Tibial nerve (tissue), 4 donors: ENCODE measurements around the gene ELL. TPM values are rescaled to one million over a fixed set of nuclear protein-coding genes. Genes with fewer than 3 reads are reported as not detected.
A peak's percentile ranks its signal among the peaks of the same experiment; 100 is the strongest.

Experiments
- DNase-seq, 2 donors: peaks; one replicate each; pipeline ENCODE4 v3.0.0-alpha.2; 2019; ENCODE audit warnings: low spot score in 2 of 2
- H3K27ac ChIP-seq, 4 donors: fragments of 200-600 bp; sonication (generic) in 3 of 4; one replicate each; pipeline ENCODE4 v1.5.1; 2017 to 2019; ENCODE audit warnings: mild to moderate bottlenecking in 1 of 4
- H3K27me3 ChIP-seq, 2 donors: fragments of 200-600 bp; sonication (generic) in 1 of 2; one replicate each; pipeline versions ENCODE4 v1.5.1 to v1.6.0; 2017 to 2019
- H3K36me3 ChIP-seq, 3 donors: fragments of 200-600 bp; sonication (generic); one replicate each; pipeline ENCODE4 v1.5.1; 2018 to 2019
- H3K4me1 ChIP-seq, 4 donors: fragments of 200-600 bp; sonication (generic) in 3 of 4; one replicate each; pipeline ENCODE4 v1.5.1; 2017 to 2019
- H3K4me3 ChIP-seq, 4 donors: fragments of 200-600 bp; sonication (generic) in 3 of 4; one replicate each; pipeline ENCODE4 v1.5.1; 2017 to 2019; ENCODE audit warnings: mild to moderate bottlenecking in 1 of 4, moderate library complexity in 1 of 4
- H3K9me3 ChIP-seq, 4 donors: fragments of 200-600 bp; sonication (generic) in 3 of 4; one replicate each; pipeline ENCODE4 v1.5.1; 2017 to 2019
- CTCF ChIP-seq, 5 experiments: fragments of 200-600 bp in 3 of 5; fragments of 450-650 bp in 2 of 5; sonication (generic) in 3 of 5; IDR thresholded peaks; one replicate each; pipeline ENCODE4 v1.5.1; 2016 to 2019; ENCODE audit warnings: antibody characterized with exemption in 5 of 5, mild to moderate bottlenecking in 3 of 5, moderate library complexity in 2 of 5
- EP300 ChIP-seq, 2 donors: sonication (generic); formaldehyde crosslinking; IDR thresholded peaks; one replicate each; pipeline ENCODE4 v1.6.1; 2017; ENCODE audit warnings: antibody characterized with exemption in 2 of 2, mild to moderate bottlenecking in 1 of 2
- POLR2A ChIP-seq, 2 donors: fragments of 450-650 bp; IDR thresholded peaks; one replicate each; pipeline ENCODE4 v1.6.1; 2017; ENCODE audit warnings: antibody characterized with exemption in 2 of 2, mild to moderate bottlenecking in 2 of 2, moderate library complexity in 2 of 2
- WGBS, 2 donors: methylation state at CpG; one replicate each; pipeline ENCODE4 v1.1.5; 2018; 5-methylcytosine and 5-hydroxymethylcytosine counted together
- total RNA-seq, 4 donors: library from RNA; depleted of rRNA; stranded (reverse); fragments of >200 nt; gene quantifications; one replicate each; pipeline ENCODE4 v1.1.0, GENCODE V29; 2016

Gene ELL
- total RNA-seq, 4 donors from 2014 or later: 13.8 to 45.9 (median 26.0) TPM

GRCh38 chr19:18502246-18502637, 19.6 kb downstream of the ELL start:
- Histone ChIP-seq H3K27me3 (no peaks in the 10 kb centered on the region), H3K36me3 (no peaks in the 10 kb centered on the region), H3K9me3 (no peaks in the 10 kb centered on the region), H3K4me1 (peaks cover 0 to 97% (median 85%) of the 10 kb centered on the region in 4 donors), H3K27ac (peak overlapping the region in 3 of 4 donors; percentile 47 to 82 (median 67)), H3K4me3 (no peak overlapping the region)
- TF ChIP-seq POLR2A (IDR thresholded peaks at IDR 0.05) (no peak), CTCF (IDR thresholded peaks at IDR 0.05) (no peak), EP300 (IDR thresholded peaks at IDR 0.05) (no peak)
- WGBS, 2 donors: 68 to 74% methylated on average over 6 of the region's 7 CpGs
- no peak for DNase-seq

- no peaks in the 10 kb centered on the region for H3K9me3 ChIP-seq
- peaks cover 0 to 97% (median 83%) of the 10 kb centered on the region in 4 donors for H3K4me1 ChIP-seq
- H3K27ac ChIP-seq: peak overlapping the region in 3 of 4 donors; percentile 47 to 82 (median 67)
- no peaks in the 10 kb centered on the region for H3K27me3 ChIP-seq
- no peak for DNase-seq
- 65 to 76% methylated on average over 7 to 9 of the region's 9 CpGs for WGBS, 2 donors
- peak in 1 of 2 donors; percentile 9 for TF ChIP-seq EP300 (IDR thresholded peaks at IDR 0.05)
- TF ChIP-seq CTCF (IDR thresholded peaks at IDR 0.05): no peak
- no peak overlapping the region for H3K4me3 ChIP-seq
- H3K36me3 ChIP-seq: no peaks in the 10 kb centered on the region
Observed at GRCh38 chr19:18501832-18502231, 20.0 kb downstream of the ELL start.

GRCh38 chr19:18501351-18501750, 20.5 kb downstream of the ELL start:
- Histone ChIP-seq H3K27me3 (no peaks in the 10 kb centered on the region), H3K4me3 (no peak overlapping the region), H3K9me3 (no peaks in the 10 kb centered on the region), H3K4me1 (peaks cover 0 to 97% (median 80%) of the 10 kb centered on the region in 4 donors), H3K27ac (peak overlapping the region in 3 of 4 donors; percentile 17 to 82 (median 67)), H3K36me3 (no peaks in the 10 kb centered on the region)
- DNase-seq: no peak
- 78 to 81% methylated on average over 10 to 13 of the region's 13 CpGs for WGBS, 2 donors
- TF ChIP-seq CTCF (IDR thresholded peaks at IDR 0.05) (no peak), POLR2A (IDR thresholded peaks at IDR 0.05) (no peak)

- no peak overlapping the region for H3K4me3 ChIP-seq
- H3K9me3 ChIP-seq: no peaks in the 10 kb centered on the region
- TF ChIP-seq EP300 (IDR thresholded peaks at IDR 0.05) (no peak), POLR2A (IDR thresholded peaks at IDR 0.05) (no peak), CTCF (IDR thresholded peaks at IDR 0.05) (no peak)
- peak overlapping the region; percentile 17 to 82 (median 53) for H3K27ac ChIP-seq
- no peak for DNase-seq
- H3K36me3 ChIP-seq: no peaks in the 10 kb centered on the region
- 40 to 57% methylated on average over 10 to 11 of the region's 11 CpGs for WGBS, 2 donors
- H3K27me3 ChIP-seq: no peaks in the 10 kb centered on the region
- H3K4me1 ChIP-seq: peaks cover 0 to 97% (median 80%) of the 10 kb centered on the region in 4 donors
Observed at GRCh38 chr19:18500799-18501198, 21.1 kb downstream of the ELL start.

GRCh38 chr19:18500376-18500775, 21.5 kb downstream of the ELL start:
- TF ChIP-seq EP300 (IDR thresholded peaks at IDR 0.05) (peak in 1 of 2 donors; percentile 54), POLR2A (IDR thresholded peaks at IDR 0.05) (no peak), CTCF (IDR thresholded peaks at IDR 0.05) (no peak)
- WGBS, 2 donors: 27 to 33% methylated on average over 7 of the region's 7 CpGs
- no peak overlapping the region for H3K4me3 ChIP-seq
- no peaks in the 10 kb centered on the region for H3K9me3 ChIP-seq
- H3K27me3 ChIP-seq: no peaks in the 10 kb centered on the region
- DNase-seq: no peak
- peaks cover 0 to 97% (median 79%) of the 10 kb centered on the region in 4 donors for H3K4me1 ChIP-seq
- H3K27ac ChIP-seq: peak overlapping the region; percentile 17 to 82 (median 53)
- H3K36me3 ChIP-seq: no peaks in the 10 kb centered on the region
